SK-N-SH treated with all-trans-retinoic acid at 6 μM for 48 hours (cell line): ENCODE measurements around the gene LOX.

Source experiments
- ATAC-seq: fragments of 200-7000 bp; cut with Tn5 transposase; 3 replicates; pipeline ENCODE4 v1.9.1; 2020; ENCODE audit warnings: mild to moderate bottlenecking, moderate library complexity
- ARNTL ChIP-seq: fragments of 450-650 bp; formaldehyde crosslinking; IDR thresholded peaks from 2 replicates; pipeline ENCODE4 v1.5.0; 2020; ENCODE audit warnings: low read depth, mild to moderate bottlenecking, moderate library complexity, borderline replicate concordance
- BACH2 ChIP-seq: fragments of 250-450 bp; sonication (Bioruptor Pico); IDR thresholded peaks from 2 replicates; pipeline ENCODE4 v1.9.0; 2021; ENCODE audit warnings: mild to moderate bottlenecking, borderline replicate concordance
- CREB5 ChIP-seq: fragments of 250-450 bp; sonication (Bioruptor Pico); IDR thresholded peaks from 2 replicates; pipeline ENCODE4 v1.5.1; 2020; ENCODE audit warnings: low read depth, mild to moderate bottlenecking, moderate library complexity
- CSDC2 ChIP-seq: fragments of 250-450 bp; sonication (Bioruptor Pico); IDR thresholded peaks from 2 replicates; pipeline ENCODE4 v1.5.0; 2020; ENCODE audit warnings: mild to moderate bottlenecking, moderate library complexity
- ESRRG ChIP-seq: fragments of 250-450 bp; sonication (Bioruptor Pico); IDR thresholded peaks from 2 replicates; pipeline ENCODE4 v1.6.1; 2021; ENCODE audit warnings: mild to moderate bottlenecking
- ISL1 ChIP-seq: fragments of 250-450 bp; sonication (Bioruptor Pico); IDR thresholded peaks from 2 replicates; pipeline ENCODE4 v2.1.2; 2022; ENCODE audit warnings: mild to moderate bottlenecking, moderate library complexity
- POU6F1 ChIP-seq: fragments of 250-450 bp; sonication (Bioruptor Pico); IDR thresholded peaks from 2 replicates; pipeline ENCODE4 v1.8.0; 2021; ENCODE audit warnings: low read depth, mild to moderate bottlenecking, moderate library complexity, borderline replicate concordance
- PPARA ChIP-seq: fragments of 250-450 bp; sonication (Bioruptor Pico); IDR thresholded peaks from 2 replicates; pipeline ENCODE4 v1.5.0; 2020; ENCODE audit warnings: mild to moderate bottlenecking, borderline replicate concordance
- SNAI2 ChIP-seq: fragments of 250-450 bp; sonication (Bioruptor Pico); IDR thresholded peaks from 2 replicates; pipeline ENCODE4 v1.5.0; 2020; ENCODE audit warnings: mild to moderate bottlenecking, moderate library complexity
- TOX ChIP-seq: fragments of 250-450 bp; sonication (Bioruptor Pico); IDR thresholded peaks from 2 replicates; pipeline ENCODE4 v1.8.0; 2021; ENCODE audit warnings: mild to moderate bottlenecking, moderate library complexity, borderline replicate concordance
- ZC3H10 ChIP-seq: fragments of 250-450 bp; sonication (Bioruptor Pico); IDR thresholded peaks from 2 replicates; pipeline ENCODE4 v1.5.1; 2021; ENCODE audit warnings: mild to moderate bottlenecking, moderate library complexity
- ZFP3 ChIP-seq: fragments of 250-450 bp; sonication (Bioruptor Pico); IDR thresholded peaks from 2 replicates; pipeline ENCODE4 v1.5.0; 2020; ENCODE audit warnings: mild to moderate bottlenecking, moderate library complexity
- ZFP30 ChIP-seq: fragments of 450-650 bp; formaldehyde crosslinking; IDR thresholded peaks from 2 replicates; pipeline ENCODE4 v1.5.0; 2022; ENCODE audit warnings: mild to moderate bottlenecking, moderate library complexity
- ZNF565 ChIP-seq: fragments of 450-650 bp; formaldehyde crosslinking; conservative IDR thresholded peaks from 2 replicates; pipeline ENCODE4 v1.5.0; 2020; ENCODE audit warnings: low read depth, mild to moderate bottlenecking, moderate library complexity
- ZNF70 ChIP-seq: fragments of 450-650 bp; formaldehyde crosslinking; IDR thresholded peaks from 2 replicates; pipeline ENCODE4 v1.5.0; 2020; ENCODE audit warnings: mild to moderate bottlenecking, moderate library complexity
- TF ChIP-seq, protein P1 (sequence below): fragments of 250-450 bp; sonication (Bioruptor Pico); IDR thresholded peaks from 2 replicates; pipeline ENCODE4 v1.5.0; 2020; ENCODE audit warnings: mild to moderate bottlenecking, moderate library complexity
- TF ChIP-seq, protein P2 (sequence below): fragments of 250-450 bp; sonication (Bioruptor Pico); IDR thresholded peaks from 2 replicates; pipeline ENCODE4 v1.5.1; 2021; ENCODE audit warnings: mild to moderate bottlenecking, moderate library complexity

The LOX gene

GRCh38 chr5:122063836-122064235 lies 14.2 kb downstream of the LOX start:
- peak; percentile 49; the same call in 1 of the 3 replicates for ATAC-seq
- TF ChIP-seq ZC3H10 (no peak), TOX (no peak), CREB5 (no peak), CSDC2 (CRISPR knock-in tag) (no peak)

DNA sequence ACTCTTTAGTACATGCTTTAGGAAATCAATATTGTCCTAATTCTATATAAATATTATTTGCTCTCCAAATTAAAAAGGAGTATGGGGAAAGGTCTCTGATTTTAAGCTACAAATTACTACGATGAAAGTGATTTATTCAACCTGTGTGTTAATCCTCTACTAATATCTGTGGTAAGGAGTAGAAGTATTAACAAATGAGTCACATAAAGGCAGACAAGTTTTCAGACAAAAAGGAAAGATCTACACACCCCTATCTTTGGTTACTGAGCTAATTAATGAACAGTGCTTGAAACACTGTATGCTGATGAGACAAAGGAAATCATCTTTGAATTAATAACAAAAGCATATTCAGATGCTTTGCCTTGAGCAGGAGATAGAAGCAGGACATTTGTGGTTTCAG lies 15.9 kb downstream of the LOX start:
- no peak for TF ChIP-seq ZNF565
- peak; percentile 54 for ATAC-seq

DNA sequence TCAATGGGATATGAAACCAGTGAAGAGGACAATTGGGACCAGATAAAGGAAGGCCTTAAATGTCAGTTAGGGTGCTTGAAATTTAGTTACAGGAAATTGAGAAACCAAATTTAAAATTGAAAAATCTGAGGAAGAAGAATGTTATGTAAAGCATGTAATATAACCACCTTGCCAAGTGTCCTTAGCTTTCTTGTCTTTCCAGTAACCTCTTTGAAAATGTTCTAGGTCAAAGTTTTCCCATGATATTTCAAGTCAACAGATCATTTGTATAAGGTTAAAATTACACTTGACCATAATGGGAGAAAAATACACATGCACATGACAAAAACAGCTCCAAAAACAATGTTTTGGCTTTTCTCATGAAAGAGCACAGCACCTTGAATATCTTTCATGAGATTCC lies 21.1 kb downstream of the LOX start:
- no peak for ATAC-seq
- no peak for TF ChIP-seq CSDC2 (CRISPR knock-in tag)
- TF ChIP-seq ZC3H10, result no peak
- TF ChIP-seq, protein P1, sequence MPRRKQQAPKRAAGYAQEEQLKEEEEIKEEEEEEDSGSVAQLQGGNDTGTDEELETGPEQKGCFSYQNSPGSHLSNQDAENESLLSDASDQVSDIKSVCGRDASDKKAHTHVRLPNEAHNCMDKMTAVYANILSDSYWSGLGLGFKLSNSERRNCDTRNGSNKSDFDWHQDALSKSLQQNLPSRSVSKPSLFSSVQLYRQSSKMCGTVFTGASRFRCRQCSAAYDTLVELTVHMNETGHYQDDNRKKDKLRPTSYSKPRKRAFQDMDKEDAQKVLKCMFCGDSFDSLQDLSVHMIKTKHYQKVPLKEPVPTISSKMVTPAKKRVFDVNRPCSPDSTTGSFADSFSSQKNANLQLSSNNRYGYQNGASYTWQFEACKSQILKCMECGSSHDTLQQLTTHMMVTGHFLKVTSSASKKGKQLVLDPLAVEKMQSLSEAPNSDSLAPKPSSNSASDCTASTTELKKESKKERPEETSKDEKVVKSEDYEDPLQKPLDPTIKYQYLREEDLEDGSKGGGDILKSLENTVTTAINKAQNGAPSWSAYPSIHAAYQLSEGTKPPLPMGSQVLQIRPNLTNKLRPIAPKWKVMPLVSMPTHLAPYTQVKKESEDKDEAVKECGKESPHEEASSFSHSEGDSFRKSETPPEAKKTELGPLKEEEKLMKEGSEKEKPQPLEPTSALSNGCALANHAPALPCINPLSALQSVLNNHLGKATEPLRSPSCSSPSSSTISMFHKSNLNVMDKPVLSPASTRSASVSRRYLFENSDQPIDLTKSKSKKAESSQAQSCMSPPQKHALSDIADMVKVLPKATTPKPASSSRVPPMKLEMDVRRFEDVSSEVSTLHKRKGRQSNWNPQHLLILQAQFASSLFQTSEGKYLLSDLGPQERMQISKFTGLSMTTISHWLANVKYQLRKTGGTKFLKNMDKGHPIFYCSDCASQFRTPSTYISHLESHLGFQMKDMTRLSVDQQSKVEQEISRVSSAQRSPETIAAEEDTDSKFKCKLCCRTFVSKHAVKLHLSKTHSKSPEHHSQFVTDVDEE (CRISPR knock-in tag), result no peak
- TF ChIP-seq ZNF70 (CRISPR knock-in tag), result no peak
- no peak for TF ChIP-seq PPARA (CRISPR knock-in tag)
- no peak for TF ChIP-seq ISL1 (CRISPR knock-in tag)

DNA sequence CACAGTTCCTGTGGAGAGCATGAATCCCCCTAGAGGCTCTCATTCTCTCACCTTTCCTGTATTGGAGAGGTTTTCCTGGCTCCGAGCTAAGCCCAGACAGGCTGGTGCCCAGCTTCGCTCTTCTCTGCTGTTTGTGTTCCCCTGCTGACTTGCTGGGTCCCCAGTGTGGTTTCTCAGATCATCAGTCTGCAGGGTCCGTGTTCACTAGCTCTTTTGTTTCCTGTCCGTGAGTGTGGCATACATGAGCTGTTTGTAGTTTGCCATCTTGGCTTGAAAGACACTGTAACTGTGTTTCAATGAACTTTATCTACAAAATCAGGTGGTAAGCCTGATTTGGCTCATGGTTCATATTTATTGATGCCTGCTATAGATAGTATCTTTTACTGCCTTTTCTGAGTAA lies 23.8 kb downstream of the LOX start:
- TF ChIP-seq ZNF70 (CRISPR knock-in tag) (no peak), ZNF565 (no peak), ZFP30 (no peak), CREB5 (no peak), ESRRG (CRISPR knock-in tag) (no peak), ISL1 (CRISPR knock-in tag) (no peak), TOX (no peak), BACH2 (CRISPR knock-in tag) (no peak), ARNTL (CRISPR knock-in tag) (no peak)
- TF ChIP-seq, protein P2, sequence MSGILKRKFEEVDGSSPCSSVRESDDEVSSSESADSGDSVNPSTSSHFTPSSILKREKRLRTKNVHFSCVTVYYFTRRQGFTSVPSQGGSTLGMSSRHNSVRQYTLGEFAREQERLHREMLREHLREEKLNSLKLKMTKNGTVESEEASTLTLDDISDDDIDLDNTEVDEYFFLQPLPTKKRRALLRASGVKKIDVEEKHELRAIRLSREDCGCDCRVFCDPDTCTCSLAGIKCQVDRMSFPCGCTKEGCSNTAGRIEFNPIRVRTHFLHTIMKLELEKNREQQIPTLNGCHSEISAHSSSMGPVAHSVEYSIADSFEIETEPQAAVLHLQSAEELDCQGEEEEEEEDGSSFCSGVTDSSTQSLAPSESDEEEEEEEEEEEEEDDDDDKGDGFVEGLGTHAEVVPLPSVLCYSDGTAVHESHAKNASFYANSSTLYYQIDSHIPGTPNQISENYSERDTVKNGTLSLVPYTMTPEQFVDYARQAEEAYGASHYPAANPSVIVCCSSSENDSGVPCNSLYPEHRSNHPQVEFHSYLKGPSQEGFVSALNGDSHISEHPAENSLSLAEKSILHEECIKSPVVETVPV (CRISPR knock-in tag), result no peak
- TF ChIP-seq, protein P1 (CRISPR knock-in tag), result no peak
- TF ChIP-seq, all 23 proteins: peak for 0
- ATAC-seq, result no peak

- no peak for ATAC-seq
- no peak for TF ChIP-seq ESRRG (CRISPR knock-in tag)
- TF ChIP-seq ZFP30, result no peak
- TF ChIP-seq ZFP3 (CRISPR knock-in tag), result no peak
- TF ChIP-seq POU6F1, result no peak
- TF ChIP-seq ZNF70 (CRISPR knock-in tag), result no peak
- TF ChIP-seq SNAI2 (CRISPR knock-in tag), result no peak
- no peak for TF ChIP-seq CSDC2 (CRISPR knock-in tag)
- no peak for TF ChIP-seq ISL1 (CRISPR knock-in tag)
Measured at GRCh38 chr5:122053181-122054109, 24.6 kb downstream of the LOX start.
